Measurements from ENCODE around the gene ELMO1. TPM values are rescaled to one million over a fixed set of nuclear protein-coding genes. Genes with fewer than 3 reads are reported as not detected.

Gene ELMO1
- polyA plus RNA-seq, 2 of the 4 experiments (the other 2 are of a cell fraction): 2.3 to 6.1 TPM

GRCh38 chr7:36967387-36967786 is 481.3 kb downstream of the ELMO1 start:
- 13% methylated on average over 4 of the region's 4 CpGs for WGBS (ENCODE audit: missing lambda C conversion rate)
- no peak overlapping the region for H3K27ac ChIP-seq
- ATAC-seq: peak; percentile 94 to 100
- ChIA-PET POLR2A (interaction anchor here (1.1 kb wide), 1 partner anchor 215 kb away, joined by 7 read pairs; no protein-coding TSS in a partner anchor), CTCF (interaction anchor here (0.6 to 3.3 kb wide), 53 partner anchors 9 to 866 kb away, joined by 3 to 114 read pairs (median 4); no protein-coding TSS in a partner anchor)
- DNase-seq (ENCODE audit: low read depth in 1 of 2, low spot score in 1 of 2): peak; percentile 49 to 69
- H3K4me3 ChIP-seq: no peak overlapping the region
- peak; percentile 72 for FAIRE-seq
- TF ChIP-seq RARB (CRISPR knock-in tag; IDR thresholded peaks at IDR 0.05): no peak
- TF ChIP-seq SMC3 (IDR thresholded peaks at IDR 0.05): peak; percentile 81
- peak; percentile 72 to 88 for TF ChIP-seq RAD21 (conservative IDR thresholded peaks at IDR 0.05 in 1 of 2, IDR thresholded peaks at IDR 0.05 in 1 of 2)
- peak; percentile 72 for TF ChIP-seq CTCF (IDR thresholded peaks at IDR 0.05)
- TF ChIP-seq MAX (IDR thresholded peaks at IDR 0.05): no peak
- H3K4me1 ChIP-seq: peaks cover 10% of the 10 kb centered on the region
- H3K4me2 ChIP-seq: no peak overlapping the region
- no peaks in the 10 kb centered on the region for H3K9me3 ChIP-seq

- H3K4me3 ChIP-seq: no peak overlapping the region
- 62% methylated on average over 3 of the region's 3 CpGs for WGBS (ENCODE audit: missing lambda C conversion rate)
- DNase-seq (ENCODE audit: low read depth in 1 of 2, low spot score in 1 of 2) (no peak), ATAC-seq (no peak), FAIRE-seq (no peak)
- H3K4me1 ChIP-seq: peaks cover 6% of the 10 kb centered on the region
- H3K27ac ChIP-seq: no peak overlapping the region
- TF ChIP-seq KDM1A (IDR thresholded peaks at IDR 0.05; ENCODE audit: low read depth) (no peak), RFX5 (IDR thresholded peaks at IDR 0.05) (no peak), FOXS1 (CRISPR knock-in tag; IDR thresholded peaks at IDR 0.05) (no peak), FOSB (CRISPR knock-in tag; IDR thresholded peaks at IDR 0.05) (no peak)
- no peaks in the 10 kb centered on the region for H3K9me3 ChIP-seq
- no peak overlapping the region for H3K4me2 ChIP-seq
- ChIA-PET CTCF (interaction anchor here (0.8 to 3.3 kb wide), 37 partner anchors 9 to 494 kb away, joined by 3 to 114 read pairs (median 6); no protein-coding TSS in a partner anchor), POLR2A (interaction anchor here (1.1 kb wide), 1 partner anchor 215 kb away, joined by 7 read pairs; no protein-coding TSS in a partner anchor)
Observed at GRCh38 chr7:36966636-36967035, 482.0 kb downstream of the ELMO1 start.

DNA sequence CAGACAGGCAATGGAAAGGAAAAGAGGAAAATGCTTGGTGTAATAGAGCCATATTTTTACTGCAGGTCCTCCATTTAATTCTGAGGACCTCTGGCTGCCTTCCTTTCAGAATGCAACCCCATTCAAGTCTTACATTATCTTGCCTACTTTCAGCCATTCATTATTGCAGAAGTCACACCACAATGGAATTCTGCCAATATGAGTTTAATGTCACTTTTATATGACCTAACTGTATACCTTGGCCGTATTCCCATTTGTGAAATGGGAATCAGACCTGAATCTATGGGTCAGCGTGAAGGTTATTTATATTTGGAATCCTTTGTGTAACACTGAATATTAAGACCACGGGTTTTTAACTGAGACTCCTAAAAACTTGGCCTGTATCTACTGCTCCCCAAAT is 482.6 kb downstream of the ELMO1 start:
- Histone ChIP-seq H3K4me1 (peaks cover under 1% of the 10 kb centered on the region; the same call in 2 of the 3 replicates), H3K27ac (no peak overlapping the region), H3K4me2 (no peak overlapping the region), H3K4me3 (no peak overlapping the region), H3K9me3 (no peaks in the 10 kb centered on the region)
- 52% methylated on average over 3 of the region's 3 CpGs for WGBS (ENCODE audit: missing lambda C conversion rate)
- FAIRE-seq: no peak
- CTCF ChIA-PET: no interaction called here
- POLR2A ChIA-PET: no interaction called here
- ATAC-seq: no peak
- TF ChIP-seq HOXB13 (CRISPR knock-in tag; IDR thresholded peaks at IDR 0.05; ENCODE audit: low read depth) (no peak), CTCF (IDR thresholded peaks at IDR 0.05) (no peak), RNF2 (IDR thresholded peaks at IDR 0.05; ENCODE audit: borderline replicate concordance, low read depth) (no peak), EP300 (IDR thresholded peaks at IDR 0.05) (no peak), SREBF2 (IDR thresholded peaks at IDR 0.05) (no peak), POLR2A (IDR thresholded peaks at IDR 0.05; ENCODE audit: low read length) (no peak), RARB (CRISPR knock-in tag; IDR thresholded peaks at IDR 0.05) (no peak), CBX8 (IDR thresholded peaks at IDR 0.05) (no peak), USF2 (IDR thresholded peaks at IDR 0.05) (no peak), ELK1 (IDR thresholded peaks at IDR 0.05; ENCODE audit: low read depth, low read length) (no peak), FOSB (CRISPR knock-in tag; IDR thresholded peaks at IDR 0.05) (no peak), FOXS1 (CRISPR knock-in tag; IDR thresholded peaks at IDR 0.05) (no peak)
- TF ChIP-seq, protein P1, sequence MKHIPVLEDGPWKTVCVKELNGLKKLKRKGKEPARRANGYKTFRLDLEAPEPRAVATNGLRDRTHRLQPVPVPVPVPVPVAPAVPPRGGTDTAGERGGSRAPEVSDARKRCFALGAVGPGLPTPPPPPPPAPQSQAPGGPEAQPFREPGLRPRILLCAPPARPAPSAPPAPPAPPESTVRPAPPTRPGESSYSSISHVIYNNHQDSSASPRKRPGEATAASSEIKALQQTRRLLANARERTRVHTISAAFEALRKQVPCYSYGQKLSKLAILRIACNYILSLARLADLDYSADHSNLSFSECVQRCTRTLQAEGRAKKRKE (CRISPR knock-in tag; IDR thresholded peaks at IDR 0.05; ENCODE audit: low read depth): no peak
- TF ChIP-seq, protein P2, sequence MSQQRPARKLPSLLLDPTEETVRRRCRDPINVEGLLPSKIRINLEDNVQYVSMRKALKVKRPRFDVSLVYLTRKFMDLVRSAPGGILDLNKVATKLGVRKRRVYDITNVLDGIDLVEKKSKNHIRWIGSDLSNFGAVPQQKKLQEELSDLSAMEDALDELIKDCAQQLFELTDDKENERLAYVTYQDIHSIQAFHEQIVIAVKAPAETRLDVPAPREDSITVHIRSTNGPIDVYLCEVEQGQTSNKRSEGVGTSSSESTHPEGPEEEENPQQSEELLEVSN (IDR thresholded peaks at IDR 0.05; ENCODE audit: borderline replicate concordance, low read depth): no peak
- no peak for DNase-seq (ENCODE audit: low read depth in 1 of 2, low spot score in 1 of 2)

All from A549 (cell line).